GM12865 (cell line): ENCODE results near the gene FOXP1.

Experiments used
- DNase-seq: peaks from one replicate; pipeline ENCODE4 v3.0.0; 2010; ENCODE audit warnings: low read depth
- H3K4me3 ChIP-seq: 2 replicates; pipeline ENCODE4 v1.5.1; 2011; ENCODE audit warnings: mild to moderate bottlenecking, low read depth, low read length, control low read depth
- TF ChIP-seq, protein P1 (sequence below): IDR thresholded peaks from 2 replicates; pipeline ENCODE4 v1.5.1; 2011; ENCODE audit warnings: low read length, control low read depth, low read depth, inconsistent platforms; ENCODE audit not compliant: insufficient read depth; ENCODE audit errors: missing control alignments

FOXP1 gene

DNA sequence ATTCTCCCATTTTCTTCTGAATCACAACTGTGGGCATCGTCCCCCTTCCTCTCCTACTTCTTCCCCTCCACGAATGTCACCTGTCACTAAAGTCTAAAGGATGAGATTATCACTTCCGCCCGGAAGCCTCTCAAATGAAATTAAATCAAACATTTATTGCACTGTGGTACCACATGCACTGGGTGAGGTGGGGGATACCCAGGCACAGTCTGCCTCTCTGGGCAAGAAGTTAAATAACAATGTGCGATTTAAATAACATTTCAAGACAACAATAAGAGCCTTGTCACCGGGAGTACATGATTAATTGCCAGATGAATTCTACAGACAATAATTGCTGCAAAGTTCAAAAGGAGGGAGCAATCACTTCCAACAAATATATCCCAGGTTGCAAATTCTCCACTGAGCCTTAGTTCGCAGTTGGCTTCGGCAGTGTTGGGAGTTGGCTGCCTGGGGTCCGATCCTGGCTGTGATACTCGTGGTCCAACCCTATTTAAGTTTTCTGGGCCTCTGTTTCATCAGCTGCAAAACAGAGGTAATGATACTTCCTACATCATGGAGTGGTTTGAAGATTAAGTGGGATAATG lies 77.7 kb downstream of the FOXP1 start:
- DNase-seq: no peak
- H3K4me3 ChIP-seq: no peak overlapping the region
- TF ChIP-seq, protein P1, sequence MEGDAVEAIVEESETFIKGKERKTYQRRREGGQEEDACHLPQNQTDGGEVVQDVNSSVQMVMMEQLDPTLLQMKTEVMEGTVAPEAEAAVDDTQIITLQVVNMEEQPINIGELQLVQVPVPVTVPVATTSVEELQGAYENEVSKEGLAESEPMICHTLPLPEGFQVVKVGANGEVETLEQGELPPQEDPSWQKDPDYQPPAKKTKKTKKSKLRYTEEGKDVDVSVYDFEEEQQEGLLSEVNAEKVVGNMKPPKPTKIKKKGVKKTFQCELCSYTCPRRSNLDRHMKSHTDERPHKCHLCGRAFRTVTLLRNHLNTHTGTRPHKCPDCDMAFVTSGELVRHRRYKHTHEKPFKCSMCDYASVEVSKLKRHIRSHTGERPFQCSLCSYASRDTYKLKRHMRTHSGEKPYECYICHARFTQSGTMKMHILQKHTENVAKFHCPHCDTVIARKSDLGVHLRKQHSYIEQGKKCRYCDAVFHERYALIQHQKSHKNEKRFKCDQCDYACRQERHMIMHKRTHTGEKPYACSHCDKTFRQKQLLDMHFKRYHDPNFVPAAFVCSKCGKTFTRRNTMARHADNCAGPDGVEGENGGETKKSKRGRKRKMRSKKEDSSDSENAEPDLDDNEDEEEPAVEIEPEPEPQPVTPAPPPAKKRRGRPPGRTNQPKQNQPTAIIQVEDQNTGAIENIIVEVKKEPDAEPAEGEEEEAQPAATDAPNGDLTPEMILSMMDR: no peak

DNA sequence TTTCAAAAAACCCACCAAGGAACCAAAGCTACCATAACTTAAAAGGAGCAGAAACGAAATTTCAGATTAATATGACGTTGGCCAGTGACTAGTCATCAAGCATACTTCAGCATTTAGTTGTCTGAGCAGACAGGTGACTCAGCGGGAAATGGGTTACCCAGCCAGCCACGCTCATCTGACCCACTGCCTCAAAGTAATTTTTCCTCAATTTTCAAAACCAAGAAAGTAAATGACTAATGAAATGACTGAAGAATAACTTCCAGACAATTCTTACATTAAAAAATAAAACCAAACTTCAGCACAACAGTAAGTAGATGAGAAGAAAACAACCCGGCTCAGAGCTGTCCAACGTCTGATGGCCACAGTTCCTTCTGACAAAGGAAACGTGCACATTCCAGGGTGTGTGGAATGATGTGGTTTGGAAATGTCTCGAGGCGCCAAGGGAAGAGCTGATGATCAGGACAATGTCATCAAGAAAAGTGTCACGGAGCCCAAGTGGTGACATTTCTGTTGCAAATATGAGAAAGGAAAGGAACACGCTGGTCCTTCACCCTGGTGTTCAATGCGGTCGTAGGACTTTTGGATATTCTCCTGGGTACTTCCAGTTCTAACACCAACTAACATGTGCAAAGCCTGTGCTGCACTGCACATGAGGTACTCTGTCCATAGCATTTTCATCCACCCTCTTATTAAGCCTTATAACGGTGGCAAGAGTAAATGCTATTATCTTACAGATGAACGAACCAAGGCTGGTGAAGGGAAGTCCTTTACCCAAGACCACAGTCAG lies 79.1 kb downstream of the FOXP1 start:
- no peak for DNase-seq
- H3K4me3 ChIP-seq: no peak overlapping the region
- TF ChIP-seq, protein P1: no peak

DNA sequence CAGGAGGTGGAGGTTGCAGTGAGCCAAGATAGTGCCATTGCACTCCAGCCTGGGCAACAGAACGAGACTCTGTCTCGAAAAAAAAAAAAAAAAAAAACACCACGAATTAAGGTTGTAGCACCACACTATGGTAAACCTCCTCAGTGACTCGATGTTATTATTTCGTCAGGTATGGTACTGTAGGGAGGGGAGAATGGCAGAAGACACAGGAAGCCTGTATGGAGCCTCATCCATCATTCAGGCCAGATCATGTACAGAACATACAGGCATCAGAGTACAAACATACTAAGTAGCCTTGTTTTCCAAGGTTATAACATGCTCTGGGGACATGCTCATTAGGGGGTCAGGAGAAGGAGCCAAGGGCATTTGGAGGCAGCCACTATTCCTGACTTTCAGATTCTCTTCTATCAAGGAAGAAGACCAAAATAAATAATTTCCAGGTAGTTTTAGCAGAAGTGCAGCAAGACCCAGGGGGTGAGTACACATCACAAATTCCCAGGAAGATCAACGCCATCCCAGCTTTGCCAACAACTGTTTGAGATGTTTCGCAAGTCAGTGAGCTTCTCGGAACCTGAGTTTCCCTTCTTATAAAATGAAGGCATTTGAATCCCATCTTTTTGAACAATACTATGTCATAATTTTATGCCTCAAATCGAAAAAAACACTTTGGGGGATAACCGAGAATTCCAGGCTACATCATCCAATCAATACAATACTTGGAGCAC lies 79.8 kb downstream of the FOXP1 start:
- TF ChIP-seq, protein P1: no peak
- no peak overlapping the region for H3K4me3 ChIP-seq
- no peak for DNase-seq

DNA sequence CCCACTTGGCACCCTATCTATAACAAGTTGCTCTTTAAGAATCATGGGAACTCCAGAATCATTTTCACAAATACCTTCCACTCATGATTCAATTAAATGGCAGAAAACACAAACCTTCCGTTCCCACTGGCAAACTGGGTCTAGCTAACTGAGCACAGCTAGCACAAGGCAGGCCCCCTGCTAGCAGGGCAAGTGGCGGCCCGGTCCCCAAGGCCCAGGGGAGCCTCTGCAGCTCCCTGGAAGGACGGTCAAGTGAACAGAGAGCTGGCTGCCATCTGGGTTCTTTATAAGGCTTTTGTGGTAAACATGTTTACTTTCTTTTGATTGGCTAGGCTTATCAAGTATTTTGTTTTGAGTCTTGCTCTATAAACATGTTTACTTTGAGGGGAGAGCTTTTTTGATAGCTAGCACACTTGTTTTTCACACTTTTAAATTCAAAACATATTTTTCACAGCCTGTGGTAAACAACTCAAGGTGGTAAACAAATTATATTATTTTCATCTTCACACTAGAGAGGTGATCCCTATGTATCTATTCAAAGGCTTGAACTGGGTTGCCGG lies 81.4 kb downstream of the FOXP1 start:
- DNase-seq: peak; percentile 19
- TF ChIP-seq, protein P1: no peak
- no peak overlapping the region for H3K4me3 ChIP-seq

DNA sequence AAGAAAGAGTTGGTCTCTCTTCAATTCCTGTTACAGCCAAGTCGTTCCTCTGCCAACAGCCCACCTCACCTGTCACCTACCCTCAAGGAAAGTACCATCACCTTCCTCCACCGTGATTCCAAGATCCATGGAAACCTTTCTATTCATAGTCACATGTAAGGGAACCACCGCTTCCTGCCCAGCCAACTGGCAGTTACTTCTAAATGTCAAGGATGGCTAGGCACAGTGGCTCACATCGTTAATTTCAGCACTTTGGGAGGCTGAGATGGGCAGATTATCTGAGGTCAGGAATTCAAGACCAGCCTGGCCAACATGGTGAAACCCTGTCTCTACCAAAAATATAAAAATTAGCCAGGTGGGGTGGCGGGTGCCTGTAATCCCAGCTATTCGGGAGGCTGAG lies 82.8 kb downstream of the FOXP1 start:
- no peak overlapping the region for H3K4me3 ChIP-seq
- TF ChIP-seq, protein P1: no peak
- DNase-seq: no peak

DNA sequence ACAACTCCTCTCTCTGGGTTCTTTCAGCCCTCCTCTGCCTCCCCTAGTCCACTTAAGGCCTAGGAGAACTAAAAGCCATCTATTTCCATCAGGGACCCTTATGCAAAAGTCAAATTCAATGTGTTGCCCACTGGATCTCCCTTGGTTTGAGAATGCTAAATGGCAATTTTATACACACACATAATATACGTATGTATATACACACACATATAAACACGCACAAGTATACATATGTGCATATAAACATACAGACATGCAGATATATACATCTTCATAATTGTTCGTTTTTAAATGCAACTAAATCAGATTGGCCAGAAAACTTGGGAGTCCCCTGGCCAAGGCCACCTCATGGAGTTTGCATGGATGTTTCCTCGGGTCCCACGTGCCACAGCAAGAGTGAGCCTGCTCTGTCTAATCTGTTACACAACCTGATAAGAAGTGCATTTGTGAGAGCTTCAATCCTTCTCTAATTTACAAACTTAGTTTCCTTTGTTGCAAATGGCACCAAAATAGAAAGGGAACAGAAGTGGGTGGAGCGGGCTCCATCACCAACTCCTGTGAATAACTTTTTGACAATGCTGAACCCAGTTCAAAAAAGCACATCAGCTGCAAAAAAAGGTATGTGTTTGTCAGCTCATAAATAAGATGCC lies 84.2 kb downstream of the FOXP1 start:
- TF ChIP-seq, protein P1: no peak
- DNase-seq: no peak

More for the DNA sequence above, 84.2 kb downstream of the FOXP1 start:
- H3K4me3 ChIP-seq: no peak overlapping the region
